Type B pancreatic cell (in vitro differentiated cells): ENCODE results near the gene SMIM9. TPM values are rescaled to one million over a fixed set of nuclear protein-coding genes. Genes with fewer than 3 reads are reported as not detected.

ENCODE experiments used
- DNase-seq: peaks from one replicate; pipeline ENCODE4 v3.0.0; 2021; ENCODE audit warnings: mixed read lengths; ENCODE audit not compliant: unreplicated experiment; ENCODE audit errors: extremely low spot score
- H3K27ac Mint-ChIP-seq: 2 replicates; pipeline ENCODE4 v1.8.0; 2021; ENCODE audit warnings: mild to moderate bottlenecking, mixed read lengths
- H3K27me3 Mint-ChIP-seq: 2 replicates; pipeline ENCODE4 v1.8.0; 2021; ENCODE audit warnings: mixed read lengths
- H3K36me3 Mint-ChIP-seq: 2 replicates; pipeline ENCODE4 v1.8.0; 2021; ENCODE audit warnings: mixed read lengths
- H3K4me1 Mint-ChIP-seq: one replicate; pipeline ENCODE4 v1.8.0; 2021; ENCODE audit warnings: mixed read lengths; ENCODE audit not compliant: unreplicated experiment
- H3K4me3 Mint-ChIP-seq: 2 replicates; pipeline ENCODE4 v1.8.0; 2021; ENCODE audit warnings: mild to moderate bottlenecking, mixed read lengths
- H3K9me3 Mint-ChIP-seq: 2 replicates; pipeline ENCODE4 v1.8.0; 2021; ENCODE audit warnings: mixed read lengths
- CTCF ChIP-seq: fragments of 200-600 bp; sonication (generic); conservative IDR thresholded peaks from 2 replicates; pipeline ENCODE4 v1.5.0; 2021; ENCODE audit warnings: antibody characterized with exemption, mild to moderate bottlenecking
- total RNA-seq: library from RNA; stranded (reverse); gene quantifications from 2 replicates; pipeline ENCODE4 v1.2.1, GENCODE V29; 2021; ENCODE audit warnings: low replicate concordance

The SMIM9 gene
- total RNA-seq, 1 donor from 2014 or later = not detected

DNA sequence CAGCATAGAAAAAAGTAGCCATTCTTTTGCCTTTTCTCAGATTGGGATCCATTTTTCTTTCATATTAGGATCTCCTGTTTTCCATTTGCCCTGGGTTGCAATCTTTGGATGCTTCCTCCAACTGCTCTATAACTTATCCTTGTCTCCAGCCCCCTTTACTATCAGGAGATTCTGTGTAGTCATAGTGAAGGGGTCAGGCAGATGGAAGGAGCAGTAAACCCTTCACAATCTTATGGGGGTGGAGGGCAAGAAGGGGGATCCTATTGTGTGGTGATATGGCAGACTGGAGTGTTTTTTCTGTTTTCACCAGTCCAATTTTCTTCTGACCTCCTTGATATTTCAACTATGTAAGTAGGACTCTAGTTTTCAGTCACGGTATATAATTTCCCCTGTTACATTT, 1.7 kb upstream of the SMIM9 start:
- H3K27me3 Mint-ChIP-seq = no peaks in the 10 kb centered on the region
- H3K36me3 Mint-ChIP-seq = no peaks in the 10 kb centered on the region
- H3K9me3 Mint-ChIP-seq = no peaks in the 10 kb centered on the region
- no peaks in the 10 kb centered on the region for H3K4me1 Mint-ChIP-seq
- no peak overlapping the region for H3K4me3 Mint-ChIP-seq
- no peak for DNase-seq
- H3K27ac Mint-ChIP-seq = no peak overlapping the region
- no peak for TF ChIP-seq CTCF

- no peak overlapping the region for H3K4me3 Mint-ChIP-seq
- no peaks in the 10 kb centered on the region for H3K9me3 Mint-ChIP-seq
- TF ChIP-seq CTCF = no peak
- no peaks in the 10 kb centered on the region for H3K4me1 Mint-ChIP-seq
- H3K27ac Mint-ChIP-seq = no peak overlapping the region
- no peaks in the 10 kb centered on the region for H3K27me3 Mint-ChIP-seq
- no peak for DNase-seq
- no peaks in the 10 kb centered on the region for H3K36me3 Mint-ChIP-seq
Measured at GRCh38 chrX:154833746-154834274, 652 bp downstream of the SMIM9 start.

DNA sequence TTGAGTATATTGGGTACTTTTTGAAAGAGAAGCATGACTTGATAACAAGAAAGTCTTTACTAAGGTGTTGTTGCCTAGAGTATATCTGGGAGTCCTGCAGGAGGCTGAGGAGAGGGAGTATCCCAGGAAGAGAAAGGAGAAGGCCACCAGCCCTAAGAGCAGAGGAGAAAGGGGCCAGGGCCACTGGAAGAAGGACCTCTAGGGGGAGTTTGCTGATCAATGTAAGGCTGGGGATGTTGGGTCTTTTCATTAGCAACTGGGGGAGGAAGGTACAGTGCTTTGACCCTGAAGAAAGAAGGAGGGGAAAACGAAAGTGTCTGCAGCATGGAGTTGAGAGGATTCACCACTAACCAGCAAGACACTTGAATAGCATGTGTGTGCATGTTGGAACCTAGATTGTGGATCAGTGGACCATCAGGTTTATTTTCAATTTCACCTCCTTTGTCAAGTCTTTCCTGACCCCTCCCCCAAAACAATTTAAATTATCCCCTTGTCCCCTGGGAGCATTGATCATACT, 4.5 kb downstream of the SMIM9 start:
- Mint-ChIP-seq H3K9me3 (no peaks in the 10 kb centered on the region), H3K4me1 (no peaks in the 10 kb centered on the region), H3K36me3 (no peaks in the 10 kb centered on the region), H3K27me3 (no peaks in the 10 kb centered on the region), H3K4me3 (no peak overlapping the region), H3K27ac (no peak overlapping the region)
- TF ChIP-seq CTCF = no peak
- DNase-seq = no peak

DNA sequence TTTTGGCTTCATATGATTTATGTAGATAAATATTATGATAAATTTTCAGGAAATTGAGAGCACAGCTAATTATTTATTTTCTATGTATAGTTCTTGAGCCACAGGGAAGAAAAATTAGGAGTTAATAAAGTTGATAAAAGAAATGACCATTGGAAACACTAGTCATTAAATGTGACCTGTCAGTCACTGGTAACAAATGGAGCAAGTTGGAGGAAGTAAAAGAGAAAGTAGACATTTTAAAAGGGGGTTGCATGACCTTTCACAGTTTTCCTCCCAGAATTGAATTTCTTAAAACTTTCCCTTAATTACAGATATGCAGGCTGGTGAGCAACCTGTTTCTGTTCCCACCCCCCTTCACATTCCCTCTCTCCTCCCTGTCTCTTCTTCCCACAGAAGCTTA, 5.3 kb downstream of the SMIM9 start:
- Mint-ChIP-seq H3K9me3 (no peaks in the 10 kb centered on the region), H3K27me3 (no peaks in the 10 kb centered on the region), H3K4me3 (no peak overlapping the region), H3K36me3 (no peaks in the 10 kb centered on the region), H3K4me1 (no peaks in the 10 kb centered on the region), H3K27ac (no peak overlapping the region)
- no peak for DNase-seq
- TF ChIP-seq CTCF = no peak

DNA sequence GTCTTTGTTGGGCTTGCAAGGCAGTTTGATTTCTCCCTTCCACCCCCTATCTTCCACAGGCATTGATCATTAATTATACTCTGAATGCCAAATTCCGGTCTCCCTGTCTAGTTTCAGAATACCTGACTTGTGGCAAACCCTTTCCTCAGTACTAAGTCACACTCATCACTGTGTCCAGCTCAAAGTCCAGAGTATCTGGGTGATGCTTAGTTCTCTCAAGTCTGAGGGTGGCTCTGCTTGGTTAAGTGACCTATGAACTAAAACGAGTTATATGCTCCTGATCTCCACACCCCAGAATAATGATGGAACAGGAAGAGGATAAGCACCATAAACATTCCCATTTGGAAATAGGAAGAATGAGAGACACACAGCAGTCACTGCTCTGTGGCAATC, 6.5 kb downstream of the SMIM9 start:
- no peaks in the 10 kb centered on the region for H3K4me1 Mint-ChIP-seq
- TF ChIP-seq CTCF = no peak
- H3K36me3 Mint-ChIP-seq = no peaks in the 10 kb centered on the region
- no peaks in the 10 kb centered on the region for H3K27me3 Mint-ChIP-seq
- no peaks in the 10 kb centered on the region for H3K9me3 Mint-ChIP-seq
- no peak overlapping the region for H3K4me3 Mint-ChIP-seq
- DNase-seq = no peak
- H3K27ac Mint-ChIP-seq = no peak overlapping the region
